MM.1S (cell line): ENCODE measurements around the gene ADRB1.

Experiments used
- DNase-seq: peaks from one replicate; pipeline ENCODE4 v3.0.0-alpha.2; 2015
- H2AFZ ChIP-seq: fragments of 300-600 bp; sonication (generic); 2 replicates; pipeline ENCODE4 v1.6.0; 2016; ENCODE audit warnings: antibody characterized with exemption, low read length
- H3F3A ChIP-seq: fragments of 300-600 bp; sonication (generic); 2 replicates; pipeline ENCODE4 v1.6.1; 2016; ENCODE audit warnings: mild to moderate bottlenecking, antibody characterized with exemption, low read length, moderate library complexity, mixed read lengths; ENCODE audit not compliant: insufficient read depth
- H3K27ac ChIP-seq: fragments of 300-600 bp; sonication (generic); 2 replicates; pipeline ENCODE4 v1.5.1; 2016; ENCODE audit warnings: mild to moderate bottlenecking, low read length
- H3K27me3 ChIP-seq: fragments of 300-600 bp; sonication (generic); replicated peaks from 2 replicates; pipeline ENCODE4 v1.6.0; 2016; ENCODE audit warnings: low read length; ENCODE audit not compliant: insufficient read depth
- H3K36me3 ChIP-seq: fragments of 300-600 bp; sonication (generic); replicated peaks from 2 replicates; pipeline ENCODE4 v1.6.1; 2016; ENCODE audit warnings: mild to moderate bottlenecking, low read length, mixed read lengths; ENCODE audit not compliant: insufficient read depth
- H3K4me1 ChIP-seq: fragments of 300-600 bp; sonication (generic); 2 replicates; pipeline ENCODE4 v1.6.1; 2016; ENCODE audit warnings: low read length, mixed read lengths
- H3K4me2 ChIP-seq: fragments of 300-600 bp; sonication (generic); 2 replicates; pipeline ENCODE4 v1.6.0; 2016; ENCODE audit warnings: low read depth, low read length
- H3K4me3 ChIP-seq: fragments of 300-600 bp; sonication (generic); 2 replicates; pipeline ENCODE4 v1.5.1; 2016; ENCODE audit warnings: low read length, mixed read lengths
- H3K79me2 ChIP-seq: fragments of 300-600 bp; sonication (generic); 2 replicates; pipeline ENCODE4 v1.6.1; 2016; ENCODE audit warnings: mixed run types, low read length, mixed read lengths
- H3K9ac ChIP-seq: fragments of 300-600 bp; sonication (generic); 2 replicates; pipeline ENCODE4 v1.6.1; 2016; ENCODE audit warnings: low read length, mixed read lengths
- H3K9me2 ChIP-seq: fragments of 300-600 bp; sonication (generic); replicated peaks from 2 replicates; pipeline ENCODE4 v1.6.1; 2016; ENCODE audit warnings: mild to moderate bottlenecking, low read length, mixed read lengths; ENCODE audit not compliant: insufficient read depth
- H3K9me3 ChIP-seq: fragments of 300-600 bp; sonication (generic); replicated peaks from 2 replicates; pipeline ENCODE4 v1.6.1; 2016; ENCODE audit warnings: mild to moderate bottlenecking, low read length, mixed read lengths; ENCODE audit not compliant: insufficient read depth
- H4K20me1 ChIP-seq: fragments of 300-600 bp; sonication (generic); 2 replicates; pipeline ENCODE4 v1.6.1; 2016; ENCODE audit warnings: mild to moderate bottlenecking, low read length, moderate library complexity, mixed read lengths; ENCODE audit not compliant: insufficient read depth
- CTCF ChIP-seq: fragments of 300-600 bp; sonication (generic); IDR thresholded peaks from 2 replicates; pipeline ENCODE4 v1.5.1; 2016; ENCODE audit warnings: antibody characterized with exemption, low read length, mixed read lengths
- EZH2 ChIP-seq: fragments of 300-600 bp; sonication (generic); optimal IDR thresholded peaks from 2 replicates; pipeline ENCODE3; 2017; ENCODE audit warnings: low read depth, mild to moderate bottlenecking, antibody characterized with exemption, low read length, mixed read lengths
- EZH2phosphoT487 ChIP-seq: fragments of 300-600 bp; sonication (generic); IDR thresholded peaks from 2 replicates; pipeline ENCODE4 v1.6.1; 2018; ENCODE audit warnings: antibody characterized with exemption, low read length

The ADRB1 gene

GRCh38 chr10:114012650-114013049, 31.0 kb upstream of the ADRB1 start:
- DNase-seq, result no peak
- no peaks in the 10 kb centered on the region for H3F3A ChIP-seq
- H3K4me1 ChIP-seq, result no peaks in the 10 kb centered on the region
- H2AFZ ChIP-seq, result no peak overlapping the region
- H3K9me2 ChIP-seq, result 0 out of 2 replicates have a peak, but pooled peaks cover 3% of the 10 kb centered on the region
- no peaks in the 10 kb centered on the region for H3K36me3 ChIP-seq
- no peak overlapping the region for H3K4me2 ChIP-seq
- H3K4me3 ChIP-seq, result no peak overlapping the region
- H3K9ac ChIP-seq, result no peak overlapping the region
- TF ChIP-seq EZH2 (no peak), EZH2phosphoT487 (no peak), CTCF (no peak)
- H4K20me1 ChIP-seq, result no peaks in the 10 kb centered on the region
- H3K27me3 ChIP-seq, result no peaks in the 10 kb centered on the region
- no peak overlapping the region for H3K27ac ChIP-seq
- H3K9me3 ChIP-seq, result no peaks in the 10 kb centered on the region
- no peaks in the 10 kb centered on the region for H3K79me2 ChIP-seq

- no peak overlapping the region for H3K4me2 ChIP-seq
- no peaks in the 10 kb centered on the region for H3F3A ChIP-seq
- H3K9me3 ChIP-seq, result no peaks in the 10 kb centered on the region
- no peaks in the 10 kb centered on the region for H3K27me3 ChIP-seq
- no peak overlapping the region for H2AFZ ChIP-seq
- H3K9ac ChIP-seq, result no peak overlapping the region
- H3K79me2 ChIP-seq, result no peaks in the 10 kb centered on the region
- H3K27ac ChIP-seq, result no peak overlapping the region
- no peaks in the 10 kb centered on the region for H3K4me1 ChIP-seq
- H3K36me3 ChIP-seq, result no peaks in the 10 kb centered on the region
- DNase-seq, result no peak
- no peaks in the 10 kb centered on the region for H4K20me1 ChIP-seq
- H3K4me3 ChIP-seq, result no peak overlapping the region
- TF ChIP-seq EZH2phosphoT487, result no peak
- no peak for TF ChIP-seq EZH2
- no peak for TF ChIP-seq CTCF
- H3K9me2 ChIP-seq, result no peaks in the 10 kb centered on the region
Observed at GRCh38 chr10:114015708-114016107, 28.0 kb upstream of the ADRB1 start.

- Histone ChIP-seq H3K27me3 (no peaks in the 10 kb centered on the region), H3K9ac (no peak overlapping the region), H3K4me3 (no peak overlapping the region), H3K9me2 (no peaks in the 10 kb centered on the region), H3K9me3 (no peaks in the 10 kb centered on the region), H3K36me3 (no peaks in the 10 kb centered on the region), H4K20me1 (no peaks in the 10 kb centered on the region), H2AFZ (no peak overlapping the region), H3K4me2 (no peak overlapping the region), H3K27ac (no peak overlapping the region), H3K4me1 (no peaks in the 10 kb centered on the region), H3F3A (no peaks in the 10 kb centered on the region), H3K79me2 (no peaks in the 10 kb centered on the region)
- TF ChIP-seq EZH2 (no peak), CTCF (no peak), EZH2phosphoT487 (no peak)
- DNase-seq, result no peak
Observed at GRCh38 chr10:114017271-114017670, 26.4 kb upstream of the ADRB1 start.
